SK-N-SH treated with all-trans-retinoic acid at 6 μM for 48 hours (cell line): ENCODE data around the gene INAVA.

Experiments used
- CREB5 ChIP-seq: fragments of 250-450 bp; sonication (Bioruptor Pico); IDR thresholded peaks from 2 replicates; pipeline ENCODE4 v1.5.1; 2020; ENCODE audit warnings: low read depth, mild to moderate bottlenecking, moderate library complexity
- ISL1 ChIP-seq: fragments of 250-450 bp; sonication (Bioruptor Pico); IDR thresholded peaks from 2 replicates; pipeline ENCODE4 v2.1.2; 2022; ENCODE audit warnings: mild to moderate bottlenecking, moderate library complexity
- OSR1 ChIP-seq: fragments of 250-450 bp; sonication (Bioruptor Pico); IDR thresholded peaks from 2 replicates; pipeline ENCODE4 v1.8.0; 2022; ENCODE audit warnings: moderate library complexity, mild to moderate bottlenecking, inconsistent platforms
- PATZ1 ChIP-seq: fragments of 250-450 bp; sonication (Bioruptor Pico); IDR thresholded peaks from 2 replicates; pipeline ENCODE4 v1.8.0; 2020; ENCODE audit warnings: mild to moderate bottlenecking, moderate library complexity, borderline replicate concordance
- POU6F1 ChIP-seq: fragments of 250-450 bp; sonication (Bioruptor Pico); IDR thresholded peaks from 2 replicates; pipeline ENCODE4 v1.8.0; 2021; ENCODE audit warnings: low read depth, mild to moderate bottlenecking, moderate library complexity, borderline replicate concordance
- RARB ChIP-seq: fragments of 250-450 bp; sonication (Bioruptor Pico); IDR thresholded peaks from 2 replicates; pipeline ENCODE4 v1.8.0; 2021; ENCODE audit warnings: mild to moderate bottlenecking, moderate library complexity
- ZFP3 ChIP-seq: fragments of 250-450 bp; sonication (Bioruptor Pico); IDR thresholded peaks from 2 replicates; pipeline ENCODE4 v1.5.0; 2020; ENCODE audit warnings: mild to moderate bottlenecking, moderate library complexity
- ZFP30 ChIP-seq: fragments of 450-650 bp; formaldehyde crosslinking; IDR thresholded peaks from 2 replicates; pipeline ENCODE4 v1.5.0; 2022; ENCODE audit warnings: mild to moderate bottlenecking, moderate library complexity

GRCh38 chr1:200862713-200863415 lies 31.8 kb upstream of the INAVA start:
- TF ChIP-seq CREB5 (no peak), ISL1 (CRISPR knock-in tag) (no peak), ZFP3 (CRISPR knock-in tag) (no peak), POU6F1 (CRISPR knock-in tag) (no peak), RARB (CRISPR knock-in tag) (no peak), OSR1 (no peak), ZFP30 (CRISPR knock-in tag) (no peak), PATZ1 (CRISPR knock-in tag) (no peak)
